AG04449 (cell line): ENCODE measurements around the gene ZNF514.
A peak's percentile ranks its signal among the peaks of the same experiment; 100 is the strongest.

Source experiments
- CTCF ChIA-PET: fragments of 350-600 bp; formaldehyde crosslinking; extraction: SDS; loops from one replicate; lab custom pipeline; 2021; ENCODE audit warnings: antibody characterized with exemption; lab: Yijun Ruan, JAX
- POLR2A ChIA-PET: fragments of 400-600, 350-600 bp; formaldehyde crosslinking; extraction: SDS; loops from one replicate; lab custom pipeline; 2020; ENCODE audit warnings: antibody characterized with exemption, inconsistent platforms; lab: Yijun Ruan, JAX
- DNase-seq: peaks from one replicate; pipeline ENCODE4 v3.0.0-alpha.2; 2010; ENCODE audit warnings: low read depth, low spot score
- H3K4me3 ChIP-seq: 2 replicates; pipeline ENCODE4 v1.5.1; 2011; ENCODE audit warnings: low read depth, mild to moderate bottlenecking, control low read depth, low read length
- TF ChIP-seq, protein P1 (sequence below): IDR thresholded peaks from one replicate; pipeline ENCODE4 v1.5.1; 2011; ENCODE audit warnings: mild to moderate bottlenecking, moderate library complexity, low read length, control low read depth, inconsistent platforms; ENCODE audit not compliant: insufficient read depth; ENCODE audit errors: missing control alignments

Gene ZNF514

GRCh38 chr2:95159690-95160449, at the start of gene ZNF514:
TSS of gene ZNF514 (minus strand) at chr2:95159848. CDS start at chr2:95153253, 6,595 bp downstream.
- H3K4me3 ChIP-seq, result peak within 1 kb of the TSS; percentile 78
- no peak for DNase-seq
- ChIA-PET CTCF (interaction anchor here (1.1 kb wide), 2 partner anchors 14 to 37 kb away, joined by 3 read pairs; no protein-coding TSS in a partner anchor), POLR2A (interaction anchor here (0.6 kb wide), 1 partner anchor 38 kb away, joined by 3 read pairs; the partner anchor contains the start of gene MRPS5)
- TF ChIP-seq, protein P1, sequence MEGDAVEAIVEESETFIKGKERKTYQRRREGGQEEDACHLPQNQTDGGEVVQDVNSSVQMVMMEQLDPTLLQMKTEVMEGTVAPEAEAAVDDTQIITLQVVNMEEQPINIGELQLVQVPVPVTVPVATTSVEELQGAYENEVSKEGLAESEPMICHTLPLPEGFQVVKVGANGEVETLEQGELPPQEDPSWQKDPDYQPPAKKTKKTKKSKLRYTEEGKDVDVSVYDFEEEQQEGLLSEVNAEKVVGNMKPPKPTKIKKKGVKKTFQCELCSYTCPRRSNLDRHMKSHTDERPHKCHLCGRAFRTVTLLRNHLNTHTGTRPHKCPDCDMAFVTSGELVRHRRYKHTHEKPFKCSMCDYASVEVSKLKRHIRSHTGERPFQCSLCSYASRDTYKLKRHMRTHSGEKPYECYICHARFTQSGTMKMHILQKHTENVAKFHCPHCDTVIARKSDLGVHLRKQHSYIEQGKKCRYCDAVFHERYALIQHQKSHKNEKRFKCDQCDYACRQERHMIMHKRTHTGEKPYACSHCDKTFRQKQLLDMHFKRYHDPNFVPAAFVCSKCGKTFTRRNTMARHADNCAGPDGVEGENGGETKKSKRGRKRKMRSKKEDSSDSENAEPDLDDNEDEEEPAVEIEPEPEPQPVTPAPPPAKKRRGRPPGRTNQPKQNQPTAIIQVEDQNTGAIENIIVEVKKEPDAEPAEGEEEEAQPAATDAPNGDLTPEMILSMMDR, result no peak

GRCh38 chr2:95208106-95208505, 48.5 kb upstream of the ZNF514 start:
- ChIA-PET POLR2A (no interaction called here), CTCF (no interaction called here)
- TF ChIP-seq, protein P1, result no peak
- H3K4me3 ChIP-seq, result peak overlapping the region; percentile 85
- DNase-seq, result no peak

DNA sequence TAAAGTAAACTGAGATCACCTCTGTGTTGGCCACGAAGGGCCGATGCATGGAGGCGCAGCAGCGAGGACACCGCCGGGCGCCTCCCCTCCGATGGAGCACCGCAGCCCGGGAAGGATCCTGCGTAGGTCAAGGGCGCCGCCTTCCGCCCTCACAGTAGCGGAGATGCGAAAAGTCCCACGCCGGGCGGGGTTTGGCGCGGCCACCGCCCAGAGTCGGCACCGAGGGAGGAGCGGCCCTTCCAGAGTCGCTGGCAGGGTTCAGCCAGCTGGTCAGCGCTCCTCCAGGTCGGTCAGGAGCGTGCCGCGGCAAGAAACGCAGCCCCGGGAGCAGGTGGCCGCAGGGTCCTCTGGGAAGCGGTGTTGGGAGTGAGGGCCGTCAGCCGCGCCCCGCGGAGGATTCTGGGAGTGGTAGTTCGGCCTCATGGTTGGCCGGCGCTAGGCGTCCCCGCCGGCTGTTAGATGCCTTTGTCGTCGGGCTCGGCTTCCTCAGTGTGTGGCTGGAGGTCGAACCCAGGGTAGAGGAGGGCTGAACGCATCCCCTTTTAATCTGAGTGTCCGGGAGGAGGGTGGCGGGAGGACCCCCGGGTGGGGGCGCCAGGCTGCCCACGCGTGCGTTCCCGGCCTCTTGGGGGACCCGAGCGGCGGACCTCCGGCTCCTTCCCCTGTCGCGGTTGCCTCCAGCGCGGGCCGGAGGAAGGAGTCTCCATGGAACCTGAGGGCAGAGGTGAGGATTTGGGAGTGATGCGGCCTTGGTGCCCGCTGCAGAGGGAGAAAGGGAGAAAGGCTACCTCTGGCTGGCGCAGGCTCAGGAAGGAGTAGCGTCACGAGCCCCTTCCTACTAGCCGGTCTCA, 47.7 kb upstream of the ZNF514 start, which contains the start of gene ZNF892:
ZNF892 (plus strand) TSS at position 411 of the 851 bp plus-strand sequence; CDS start at position 706, 295 bp downstream.
- no peak for DNase-seq
- peak within 1 kb of the TSS; percentile 85 for H3K4me3 ChIP-seq
- TF ChIP-seq, protein P1, result peak; percentile 47
- CTCF ChIA-PET, result interaction anchor here (0.8 kb wide), 1 partner anchor 40 kb away, joined by 4 read pairs; no protein-coding TSS in a partner anchor
- POLR2A ChIA-PET, result no interaction called here

DNA sequence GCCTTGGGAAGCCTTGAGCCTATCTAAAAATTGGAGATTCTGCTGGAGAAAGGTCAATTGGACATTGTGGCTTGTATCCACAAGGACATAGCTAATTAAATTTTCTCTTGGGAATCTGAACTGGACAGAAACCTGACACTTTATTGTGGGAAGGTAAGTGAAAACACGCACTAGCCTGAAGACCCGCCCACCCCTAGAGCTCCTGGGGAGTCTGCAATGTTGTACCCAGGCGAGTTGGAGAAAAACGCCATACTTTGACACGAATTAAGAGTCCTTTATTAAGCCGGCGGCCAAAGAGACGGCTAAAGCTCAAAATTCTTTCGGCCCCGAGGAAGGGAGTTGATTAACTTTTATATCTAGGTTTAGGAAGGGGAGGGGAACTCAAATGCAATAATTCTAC, 46.4 kb upstream of the ZNF514 start:
- TF ChIP-seq, protein P1, result no peak
- no peak for DNase-seq
- ChIA-PET CTCF (interaction anchor here (0.8 to 2.3 kb wide), 5 partner anchors 9 to 122 kb away, joined by 3 to 8 read pairs (median 4); no protein-coding TSS in a partner anchor), POLR2A (no interaction called here)
- no peak overlapping the region for H3K4me3 ChIP-seq

DNA sequence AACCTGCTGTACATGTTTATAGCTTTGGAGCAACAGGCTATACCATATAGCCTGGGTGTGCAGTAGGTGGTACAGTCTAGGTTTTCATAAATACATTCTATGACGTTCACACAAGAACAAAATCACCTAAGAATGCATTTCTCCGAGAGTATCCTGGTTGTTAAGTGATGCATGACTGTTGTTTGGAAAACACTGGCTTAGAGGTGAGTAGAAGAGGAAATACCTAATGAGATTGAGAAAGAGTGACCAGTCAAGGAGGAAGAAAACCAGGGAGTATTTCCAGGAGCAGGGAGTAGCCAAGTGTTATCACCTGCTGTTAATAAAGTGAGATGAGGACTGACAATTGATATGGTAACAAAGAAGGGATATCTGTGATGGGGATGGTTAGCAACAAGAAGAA, 44.7 kb upstream of the ZNF514 start:
- CTCF ChIA-PET, result interaction anchor here (2.3 kb wide), 1 partner anchor 28 kb away, joined by 8 read pairs; no protein-coding TSS in a partner anchor
- TF ChIP-seq, protein P1, result no peak
- DNase-seq, result no peak
- H3K4me3 ChIP-seq, result no peak overlapping the region
- POLR2A ChIA-PET, result no interaction called here

DNA sequence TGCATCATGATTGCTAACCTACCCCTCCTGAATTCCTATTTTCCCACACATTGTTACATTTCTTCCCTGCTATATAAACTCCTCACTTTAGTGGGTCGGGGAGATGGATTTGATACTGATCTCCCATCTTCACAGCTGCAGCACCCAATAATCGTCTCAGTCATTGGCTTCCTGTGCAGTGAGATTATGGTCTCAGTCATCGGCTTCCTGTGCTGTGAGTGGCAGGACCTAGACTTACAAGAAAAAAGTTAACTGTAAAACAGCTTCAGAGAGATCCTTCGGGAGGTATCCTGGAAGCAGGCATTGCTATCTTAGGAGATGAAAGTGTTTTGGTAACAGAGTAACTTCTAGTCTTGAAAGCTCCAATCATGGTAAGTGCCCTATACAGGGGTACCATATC, 44.3 kb upstream of the ZNF514 start:
- POLR2A ChIA-PET, result no interaction called here

More for the DNA sequence above, 44.3 kb upstream of the ZNF514 start:
- CTCF ChIA-PET, result no interaction called here
- TF ChIP-seq, protein P1, result no peak
- H3K4me3 ChIP-seq, result no peak overlapping the region
- no peak for DNase-seq
